K562 (cell line): Measurements from ENCODE around the gene ICA1L. TPM values are rescaled to one million over a fixed set of nuclear protein-coding genes. Genes with fewer than 3 reads are reported as not detected.

ENCODE experiments used
- ATAC-seq: fragments of 200-7000 bp; cut with Tn5 transposase; 3 replicates; pipeline ENCODE4 v1.9.1; 2020; ENCODE audit warnings: moderate library complexity
- BruUV-seq: library from RNA; stranded (reverse); fragments of 400-500 nt; replicated peaks from 2 replicates; lab custom pipeline; 2021; lab: Mats Ljungman, UMichigan
- CTCF ChIA-PET: fragments of 300-600 bp; formaldehyde crosslinking; extraction: SDS; loops from one replicate; lab custom pipeline; 2021; ENCODE audit warnings: low intra/inter-chr PET ratio; lab: Yijun Ruan, JAX
- POLR2A ChIA-PET: fragments of 300-600, 350-650 bp; sonication (Branson Sonifier 250); formaldehyde crosslinking; extraction: SDS; loops from one replicate; lab custom pipeline; 2021; ENCODE audit warnings: antibody characterized with exemption, inconsistent platforms; lab: Yijun Ruan, JAX
- DNase-seq, 4 experiments: peaks; one replicate each; pipeline versions ENCODE4 v3.0.0 to v3.0.0-alpha.2; 2011 to 2018; ENCODE audit warnings: low spot score in 3 of 4, mixed read lengths in 3 of 4; ENCODE audit errors: extremely low read depth in 1 of 4
- FAIRE-seq: peaks from 2 replicates; lab custom pipeline; 2011; peaks lifted over from hg19 to GRCh38; lab: Jason Lieb, UNC
- H2AFZ ChIP-seq: 2 replicates; pipeline ENCODE4 v1.6.0; 2011; ENCODE audit warnings: low read depth, low read length, control low read depth, inconsistent platforms
- H3K27ac ChIP-seq: fragments of 200-600 bp; 3 replicates; pipeline ENCODE4 v1.8.0; 2011; ENCODE audit warnings: low read depth, mild to moderate bottlenecking, control low read depth, inconsistent platforms, low read length, moderate library complexity, mixed read lengths; ENCODE audit errors: extremely low read depth
- H3K27me3 ChIP-seq, 2 experiments: fragments of 300-600 bp in 1 of 2; 2 replicates in 1 of 2; 3 replicates in 1 of 2; pipeline versions ENCODE4 v1.6.0 to v1.8.0; 2011; ENCODE audit warnings: inconsistent platforms in 2 of 2, low read length in 2 of 2, mild to moderate bottlenecking in 1 of 2, mixed read lengths in 1 of 2, moderate library complexity in 1 of 2; ENCODE audit not compliant: control insufficient read depth in 2 of 2, insufficient read depth in 2 of 2
- H3K36me3 ChIP-seq: fragments of 300-600 bp; 3 replicates; pipeline ENCODE4 v1.8.0; 2011; ENCODE audit warnings: mild to moderate bottlenecking, low read length, inconsistent platforms; ENCODE audit not compliant: control insufficient read depth, insufficient read depth
- H3K4me1 ChIP-seq, 2 experiments: fragments of 200-600 bp in 1 of 2; replicated peaks in 1 of 2; 2 replicates in 1 of 2; 3 replicates in 1 of 2; pipeline versions ENCODE4 v1.5.1 to v1.8.0; 2011; ENCODE audit warnings: inconsistent platforms in 2 of 2, low read length in 2 of 2, mild to moderate bottlenecking in 1 of 2, mixed read lengths in 1 of 2, moderate library complexity in 1 of 2; ENCODE audit not compliant: control insufficient read depth in 2 of 2, insufficient read depth in 2 of 2
- H3K4me2 ChIP-seq: 2 replicates; pipeline ENCODE4 v1.6.1; 2011; ENCODE audit warnings: low read length, control low read depth, inconsistent platforms, mixed read lengths; ENCODE audit not compliant: insufficient read depth
- H3K4me3 ChIP-seq: fragments of 200-600 bp; sonication (generic), shearing (Covaris generic); 2 replicates; pipeline ENCODE4 v1.5.1; 2016; ENCODE audit warnings: control low read depth, inconsistent platforms
- H3K79me2 ChIP-seq: fragments of 200-600 bp; 3 replicates; pipeline ENCODE4 v1.8.0; 2011; ENCODE audit warnings: low read length, inconsistent platforms; ENCODE audit not compliant: control insufficient read depth, insufficient read depth
- H3K9ac ChIP-seq, 2 experiments: 2 replicates each; pipeline versions ENCODE4 v1.6.0 to v1.6.1; 2011; ENCODE audit warnings: low read depth in 2 of 2, low read length in 2 of 2, control low read depth in 1 of 2, inconsistent platforms in 1 of 2, mild to moderate bottlenecking in 1 of 2, mixed read lengths in 1 of 2; ENCODE audit not compliant: insufficient read depth in 1 of 2
- H3K9me1 ChIP-seq: one replicate; pipeline ENCODE4 v1.6.0; 2011; ENCODE audit warnings: inconsistent platforms, mild to moderate bottlenecking, low read length, moderate library complexity; ENCODE audit not compliant: control insufficient read depth, insufficient read depth
- H3K9me3 ChIP-seq: replicated peaks from 2 replicates; pipeline ENCODE4 v1.5.1; 2011; ENCODE audit warnings: low read depth, low read length, inconsistent platforms; ENCODE audit not compliant: control insufficient read depth, insufficient read depth
- H4K20me1 ChIP-seq: replicated peaks from 2 replicates; pipeline ENCODE4 v1.6.1; 2011; ENCODE audit warnings: low read length, inconsistent platforms, mixed read lengths; ENCODE audit not compliant: control insufficient read depth, insufficient read depth
- ETV6 ChIP-seq, 3 experiments: fragments of 150-350 bp in 1 of 3; sonication (generic) in 1 of 3; formaldehyde crosslinking in 1 of 3; IDR thresholded peaks; 2 replicates each; pipeline versions ENCODE4 v1.6.1 to v1.8.0; 2014 to 2022; ENCODE audit warnings: borderline replicate concordance in 2 of 3, low read depth in 2 of 3, antibody characterized with exemption in 1 of 3, low read length in 1 of 3, mild to moderate bottlenecking in 1 of 3, missing genetic modification reagents in 1 of 3
- FIP1L1 ChIP-seq: fragments of 200-400 bp; formaldehyde crosslinking; IDR thresholded peaks from 2 replicates; pipeline ENCODE4 v1.6.1; 2018; ENCODE audit warnings: mild to moderate bottlenecking, low read depth, low read length; ENCODE audit not compliant: poor library complexity, severe bottlenecking
- HEY1 ChIP-seq: fragments of 250-450 bp; sonication (Bioruptor Pico); IDR thresholded peaks from 2 replicates; pipeline ENCODE4 v1.5.0; 2020; ENCODE audit warnings: mild to moderate bottlenecking, moderate library complexity, borderline replicate concordance
- HMG20B ChIP-seq: fragments of 250-450 bp; sonication (Bioruptor Pico); IDR thresholded peaks from 2 replicates; pipeline ENCODE4 v1.5.0; 2021; ENCODE audit warnings: mild to moderate bottlenecking
- NFIC ChIP-seq: fragments of 450-650 bp; IDR thresholded peaks from 2 replicates; pipeline ENCODE4 v1.6.1; 2017; ENCODE audit warnings: mild to moderate bottlenecking, inconsistent platforms
- TEAD1 ChIP-seq, 2 experiments: fragments of 450-650 bp in 1 of 2; sonication (generic) in 1 of 2; formaldehyde crosslinking; IDR thresholded peaks; 2 replicates each; pipeline versions ENCODE4 v1.4.0 to v1.8.0; 2020 to 2022; ENCODE audit warnings: mild to moderate bottlenecking in 2 of 2, missing genetic modification reagents in 1 of 2
- TRIM28 ChIP-seq: fragments of 450-650 bp; IDR thresholded peaks from 2 replicates; pipeline ENCODE4 v1.6.1; 2017
- ZNF253 ChIP-seq: fragments of 250-450 bp; sonication (Bioruptor Pico); conservative IDR thresholded peaks from 2 replicates; pipeline ENCODE4 v1.6.1; 2021; ENCODE audit warnings: mild to moderate bottlenecking
- ZNF584 ChIP-seq: fragments of 200-800 bp; sonication (Bioruptor generic); IDR thresholded peaks from 2 replicates; pipeline ENCODE4 v1.6.1; 2016; ENCODE audit warnings: low read depth, mild to moderate bottlenecking, missing genetic modification characterization, missing compliant biosample characterization
- ZNF695 ChIP-seq: fragments of 450-650 bp; formaldehyde crosslinking; IDR thresholded peaks from 2 replicates; pipeline ENCODE4 v1.4.0; 2020; ENCODE audit warnings: mild to moderate bottlenecking, moderate library complexity
- WGBS: fragments of 100-300 bp; shearing (Covaris generic); methylation state at CpG from one replicate; pipeline ENCODE4 v1.1.6; 2016; ENCODE audit warnings: low coverage, mixed read lengths; ENCODE audit not compliant: insufficient coverage; ENCODE audit errors: missing lambda C conversion rate; 5-methylcytosine and 5-hydroxymethylcytosine counted together
- in situ Hi-C: fragments of 300-500 bp; cut with MboI; formaldehyde crosslinking; loops from 4 replicates; pipeline ENCODE4 v1.15.0; 2018; ENCODE audit warnings: inconsistent platforms, mixed read lengths
- intact Hi-C: fragments of 100-400 bp; cut with micrococcal nuclease; formaldehyde crosslinking; loops from 2 replicates; pipeline ENCODE4 v1.14.2; 2022
- polyA plus RNA-seq, 8 experiments: library from polyadenylated mRNA; depleted of rRNA in 4 of 8; stranded (reverse) in 5 of 8; unstranded in 3 of 8; fragments of >200 nt; fragmentation: Nextera tagmentation in 2 of 8; fragmentation: Illumina TruSeq in 1 of 8; extraction: Ambion mirVana in 2 of 8; extraction: Trizol in 1 of 8; gene quantifications; 2 replicates each; pipeline versions ENCODE4 v1.2.1 to v1.2.3, GENCODE V29; 2011 to 2014; ENCODE audit warnings: inconsistent platforms in 1 of 8, missing spikeins in 1 of 8
- total RNA-seq, 7 experiments: library from RNA; depleted of rRNA in 6 of 7; stranded (reverse); fragments of >200 nt in 6 of 7; fragmentation: Illumina TruSeq in 2 of 7; extraction: Trizol in 2 of 7; gene quantifications; 2 replicates each; pipeline versions ENCODE4 v1.2.1 to v1.2.3, GENCODE V29; 2011 to 2021; ENCODE audit warnings: low replicate concordance in 1 of 7
- TF ChIP-seq, protein P1 (sequence below): fragments of 250-450 bp; sonication (Bioruptor Pico); IDR thresholded peaks from 2 replicates; pipeline ENCODE4 v1.9.0; 2021; ENCODE audit warnings: mild to moderate bottlenecking
- TF ChIP-seq, protein P2 (sequence below), 2 experiments: fragments of 450-650 bp; conservative IDR thresholded peaks; 2 replicates each; pipeline ENCODE4 v1.6.1; 2017; ENCODE audit warnings: mild to moderate bottlenecking in 2 of 2, moderate library complexity in 2 of 2

The ICA1L gene
- total and polyA plus RNA-seq, 9 of the 15 experiments (the other 6 are each of a cell fraction or from before 2014, with no cell fraction given): 0.57 to 1.7 (median 1.1) TPM

DNA sequence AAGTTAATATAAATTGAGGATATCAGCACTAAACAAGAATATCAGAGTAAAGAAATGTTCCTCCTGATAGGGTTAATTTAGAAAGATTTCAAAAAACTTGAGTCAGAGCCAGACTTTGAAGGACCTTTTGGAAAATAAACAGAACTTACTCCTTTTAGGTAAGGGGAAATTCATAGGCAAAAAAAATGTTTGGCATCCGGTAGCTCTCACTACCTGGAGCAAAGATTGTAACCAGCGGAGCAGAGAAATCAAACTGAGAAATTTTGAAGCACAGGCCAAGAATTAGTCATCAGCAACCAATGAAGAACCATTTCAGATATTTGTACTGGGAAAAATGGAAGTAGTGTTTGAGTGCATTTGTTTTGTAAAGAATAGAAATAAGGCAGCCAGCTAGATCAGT, 113.0 kb downstream of the ICA1L start:
- Histone ChIP-seq H3K27me3 (no peaks in the 10 kb centered on the region), H2AFZ (no peak overlapping the region), H3K79me2 (no peaks in the 10 kb centered on the region), H3K4me1 (no peaks in the 10 kb centered on the region), H3K4me2 (no peak overlapping the region), H3K36me3 (peaks cover 19% of the 10 kb centered on the region), H3K9ac (no peak overlapping the region), H3K9me1 (no peaks in the 10 kb centered on the region), H3K27ac (no peak overlapping the region), H4K20me1 (no peaks in the 10 kb centered on the region), H3K9me3 (no peaks in the 10 kb centered on the region), H3K4me3 (no peak overlapping the region)
- POLR2A ChIA-PET: interaction anchor here (1.7 kb wide), 1 partner anchor 10 kb away, joined by 5 read pairs; no protein-coding TSS in a partner anchor
- WGBS: 96% methylated on average over 2 of the region's 2 CpGs
- in situ Hi-C loops: no loop called here
- no peak for FAIRE-seq
- CTCF ChIA-PET: no interaction called here
- no TSS peak for BruUV-seq
- TF ChIP-seq TEAD1 (CRISPR knock-in tag; IDR thresholded peaks at IDR 0.05): no peak
- TF ChIP-seq ZNF584 (CRISPR knock-in tag): no peak
- TF ChIP-seq ETV6 (IDR thresholded peaks at IDR 0.05; ENCODE audit: borderline replicate concordance in 1 of 2, low read depth in 2 of 2, low read length in 1 of 2): no peak
- no peak for TF ChIP-seq ETV6 (CRISPR knock-in tag; IDR thresholded peaks at IDR 0.05; ENCODE audit: borderline replicate concordance)
- TF ChIP-seq HEY1: no peak
- no peak for TF ChIP-seq ZNF253 (CRISPR knock-in tag)
- TF ChIP-seq, protein P1, sequence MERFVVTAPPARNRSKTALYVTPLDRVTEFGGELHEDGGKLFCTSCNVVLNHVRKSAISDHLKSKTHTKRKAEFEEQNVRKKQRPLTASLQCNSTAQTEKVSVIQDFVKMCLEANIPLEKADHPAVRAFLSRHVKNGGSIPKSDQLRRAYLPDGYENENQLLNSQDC (CRISPR knock-in tag): no peak
- TF ChIP-seq NFIC: no peak
- no peak for TF ChIP-seq HMG20B (CRISPR knock-in tag)
- TF ChIP-seq TRIM28: no peak
- TF ChIP-seq FIP1L1: no peak
- TF ChIP-seq ZNF695: no peak
- TF ChIP-seq, protein P2, sequence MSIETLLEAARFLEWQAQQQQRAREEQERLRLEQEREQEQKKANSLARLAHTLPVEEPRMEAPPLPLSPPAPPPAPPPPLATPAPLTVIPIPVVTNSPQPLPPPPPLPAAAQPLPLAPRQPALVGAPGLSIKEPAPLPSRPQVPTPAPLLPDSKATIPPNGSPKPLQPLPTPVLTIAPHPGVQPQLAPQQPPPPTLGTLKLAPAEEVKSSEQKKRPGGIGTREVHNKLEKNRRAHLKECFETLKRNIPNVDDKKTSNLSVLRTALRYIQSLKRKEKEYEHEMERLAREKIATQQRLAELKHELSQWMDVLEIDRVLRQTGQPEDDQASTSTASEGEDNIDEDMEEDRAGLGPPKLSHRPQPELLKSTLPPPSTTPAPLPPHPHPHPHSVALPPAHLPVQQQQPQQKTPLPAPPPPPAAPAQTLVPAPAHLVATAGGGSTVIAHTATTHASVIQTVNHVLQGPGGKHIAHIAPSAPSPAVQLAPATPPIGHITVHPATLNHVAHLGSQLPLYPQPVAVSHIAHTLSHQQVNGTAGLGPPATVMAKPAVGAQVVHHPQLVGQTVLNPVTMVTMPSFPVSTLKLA (conservative IDR thresholded peaks at IDR 0.05): no peak
- intact Hi-C loops: loop anchor here (10.0 kb wide), 1 partner anchor 124 kb away; the partner anchor contains the start of gene FAM117B
- ATAC-seq: no peak
- DNase-seq: no peak
